Caco-2 (cell line): ENCODE measurements around the gene LMNTD2. TPM values are rescaled to one million over a fixed set of nuclear protein-coding genes. Genes with fewer than 3 reads are reported as not detected.

Experiments used
- BruUV-seq: library from RNA; stranded (reverse); fragments of 400-500 nt; replicated peaks from 2 replicates; lab custom pipeline; 2021; lab: Mats Ljungman, UMichigan
- CTCF ChIA-PET: fragments of 300-600 bp; sonication (Branson Sonifier 250); formaldehyde crosslinking; loops from one replicate; lab custom pipeline; 2022; ENCODE audit warnings: antibody characterized with exemption; lab: Charles Lee
- POLR2A ChIA-PET: fragments of 300-600 bp; sonication (Branson Sonifier 250); formaldehyde crosslinking; loops from one replicate; lab custom pipeline; 2022; ENCODE audit warnings: antibody characterized with exemption; lab: Charles Lee
- DNase-seq, 2 experiments: peaks; one replicate each; pipeline versions ENCODE4 v3.0.0 to v3.0.0-alpha.2; 2020 to 2022
- H3K27me3 ChIP-seq: replicated peaks from 2 replicates; pipeline ENCODE4 v1.6.0; 2011; ENCODE audit warnings: low read length; ENCODE audit not compliant: control insufficient read depth, insufficient read depth
- H3K36me3 ChIP-seq: 2 replicates; pipeline ENCODE4 v1.5.1; 2011; ENCODE audit warnings: low read length; ENCODE audit not compliant: control insufficient read depth, insufficient read depth
- H3K4me1 ChIP-seq: fragments of 250-450 bp; sonication (Bioruptor Pico); 2 replicates; pipeline ENCODE4 v1.5.1; 2020; ENCODE audit warnings: mild to moderate bottlenecking
- H3K4me3 ChIP-seq: 2 replicates; pipeline ENCODE4 v1.5.1; 2011; ENCODE audit warnings: low read depth, mild to moderate bottlenecking, control low read depth, low read length
- H3K9me3 ChIP-seq: fragments of 250-450 bp; sonication (Bioruptor Pico); 2 replicates; pipeline ENCODE4 v1.5.1; 2020; ENCODE audit warnings: mild to moderate bottlenecking, moderate library complexity
- H3K27ac Mint-ChIP-seq: one replicate; pipeline ENCODE4 v1.8.0; 2022; ENCODE audit warnings: mixed read lengths; ENCODE audit not compliant: unreplicated experiment
- H3K27me3 Mint-ChIP-seq: one replicate; pipeline ENCODE4 v1.8.0; 2022; ENCODE audit warnings: mixed read lengths; ENCODE audit not compliant: insufficient read depth, unreplicated experiment
- H3K36me3 Mint-ChIP-seq: one replicate; pipeline ENCODE4 v1.8.0; 2022; ENCODE audit warnings: mild to moderate bottlenecking, mixed read lengths; ENCODE audit not compliant: insufficient read depth, unreplicated experiment
- H3K4me1 Mint-ChIP-seq: one replicate; pipeline ENCODE4 v1.8.0; 2022; ENCODE audit warnings: low read depth, mixed read lengths; ENCODE audit not compliant: unreplicated experiment
- H3K4me3 Mint-ChIP-seq: one replicate; pipeline ENCODE4 v1.8.0; 2022; ENCODE audit warnings: mild to moderate bottlenecking, moderate library complexity, mixed read lengths; ENCODE audit not compliant: unreplicated experiment
- H3K9me3 Mint-ChIP-seq: one replicate; pipeline ENCODE4 v1.8.0; 2022; ENCODE audit warnings: mixed read lengths; ENCODE audit not compliant: unreplicated experiment
- CTCF ChIP-seq, 2 experiments: fragments of 200-600 bp in 1 of 2; IDR thresholded peaks; 1 replicate in 1 of 2; 2 replicates in 1 of 2; pipeline versions ENCODE4 v1.5.1 to v1.8.0; 2011 to 2022; ENCODE audit warnings: antibody characterized with exemption in 1 of 2, control low read depth in 1 of 2, inconsistent platforms in 1 of 2, low read depth in 1 of 2, low read length in 1 of 2, mild to moderate bottlenecking in 1 of 2, moderate library complexity in 1 of 2; ENCODE audit not compliant: insufficient read depth in 1 of 2, severe bottlenecking in 1 of 2, unreplicated experiment in 1 of 2
- intact Hi-C: fragments of 100-400 bp; cut with micrococcal nuclease; formaldehyde crosslinking; loops from one replicate; pipeline ENCODE4 v1.10.0; 2022; ENCODE audit not compliant: unreplicated experiment
- total RNA-seq: library from RNA; stranded (reverse); gene quantifications from 2 replicates; pipeline ENCODE4 v1.2.3, GENCODE V29; 2022

The LMNTD2 gene
- total RNA-seq, 1 experiment from 2014 or later, result 11.9 TPM

- no peak overlapping the region for H3K4me3 ChIP-seq
- H3K9me3 ChIP-seq, result no peaks in the 10 kb centered on the region
- no peaks in the 10 kb centered on the region for H3K36me3 ChIP-seq
- BruUV-seq, result no TSS peak
- peaks cover 9% of the 10 kb centered on the region; the same call in 1 of the 2 replicates for H3K4me1 ChIP-seq
- Mint-ChIP-seq H3K36me3 (peaks cover 21% of the 10 kb centered on the region), H3K4me1 (no peaks in the 10 kb centered on the region), H3K27ac (no peak overlapping the region), H3K9me3 (no peaks in the 10 kb centered on the region), H3K4me3 (no peak overlapping the region), H3K27me3 (no peaks in the 10 kb centered on the region)
- ChIA-PET POLR2A (no interaction called here), CTCF (no interaction called here)
- TF ChIP-seq CTCF (IDR thresholded peaks at IDR 0.05; ENCODE audit: insufficient read depth in 1 of 2, low read depth in 1 of 2, low read length in 1 of 2, severe bottlenecking in 1 of 2, unreplicated experiment in 1 of 2), result no peak
- intact Hi-C loops, result no loop called here
- peak in 1 of 2 experiments; percentile 34 for DNase-seq
- H3K27me3 ChIP-seq, result no peaks in the 10 kb centered on the region
Measured at GRCh38 chr11:539971-540481, 20.5 kb downstream of the LMNTD2 start.

GRCh38 chr11:538431-539051 is 22.0 kb downstream of the LMNTD2 start:
- BruUV-seq, result no TSS peak

More at GRCh38 chr11:538431-539051, 22.0 kb downstream of the LMNTD2 start:
- H3K9me3 Mint-ChIP-seq, result no peaks in the 10 kb centered on the region
- H3K27me3 Mint-ChIP-seq, result no peaks in the 10 kb centered on the region
- no peak for TF ChIP-seq CTCF (IDR thresholded peaks at IDR 0.05; ENCODE audit: insufficient read depth in 1 of 2, low read depth in 1 of 2, low read length in 1 of 2, severe bottlenecking in 1 of 2, unreplicated experiment in 1 of 2)
- no peaks in the 10 kb centered on the region for H3K27me3 ChIP-seq
- no peak overlapping the region for H3K4me3 ChIP-seq
- H3K36me3 Mint-ChIP-seq, result peaks cover 34% of the 10 kb centered on the region
- peaks cover 9% of the 10 kb centered on the region; the same call in 1 of the 2 replicates for H3K4me1 ChIP-seq
- no peaks in the 10 kb centered on the region for H3K9me3 ChIP-seq
- no peaks in the 10 kb centered on the region for H3K4me1 Mint-ChIP-seq
- peaks cover 1% of the 10 kb centered on the region for H3K36me3 ChIP-seq
- peak overlapping the region; percentile 88 for H3K4me3 Mint-ChIP-seq
- H3K27ac Mint-ChIP-seq, result peak overlapping the region; percentile 88
- intact Hi-C loops, result no loop called here
- POLR2A ChIA-PET, result no interaction called here
- CTCF ChIA-PET, result interaction anchor here (0.6 kb wide), 1 partner anchor 157 kb away, joined by 5 read pairs; the partner anchor contains the start of gene TMEM80
- no peak for DNase-seq
